MCF 10A (cell line): Measurements from ENCODE around the gene MAD1L1. TPM values are rescaled to one million over a fixed set of nuclear protein-coding genes. Genes with fewer than 3 reads are reported as not detected.
"Not testable (repeated sequence)": the region's sequence is repeated elsewhere in the genome, so short reads cannot be mapped to it uniquely, and the experiment has no call there.

Source experiments
- BruUV-seq: library from RNA; stranded (reverse); fragments of 400-500 nt; replicated peaks from 2 replicates; lab custom pipeline; 2021; lab: Mats Ljungman, UMichigan
- CTCF ChIA-PET: fragments of 300-600 bp; sonication (Branson Sonifier 250); formaldehyde crosslinking; extraction: SDS; loops from one replicate; lab custom pipeline; 2021; ENCODE audit warnings: antibody characterized with exemption, inconsistent platforms; lab: Yijun Ruan, JAX
- POLR2A ChIA-PET: fragments of 300-600, 350-650 bp; sonication (Branson Sonifier 250); formaldehyde crosslinking; extraction: SDS; loops from one replicate; lab custom pipeline; 2020; ENCODE audit warnings: antibody characterized with exemption, inconsistent platforms; lab: Yijun Ruan, JAX
- DNase-seq: peaks from one replicate; pipeline ENCODE4 v3.0.0-alpha.2; 2018; ENCODE audit not compliant: unreplicated experiment
- H3K27ac Mint-ChIP-seq: one replicate; pipeline ENCODE4 v1.8.0; 2022; ENCODE audit warnings: mild to moderate bottlenecking, low read depth, mixed read lengths; ENCODE audit not compliant: unreplicated experiment
- H3K27me3 Mint-ChIP-seq: one replicate; pipeline ENCODE4 v1.8.0; 2022; ENCODE audit warnings: mixed read lengths; ENCODE audit not compliant: insufficient read depth, unreplicated experiment
- H3K36me3 Mint-ChIP-seq: one replicate; pipeline ENCODE4 v1.8.0; 2022; ENCODE audit warnings: mild to moderate bottlenecking, moderate library complexity, mixed read lengths; ENCODE audit not compliant: insufficient read depth, unreplicated experiment
- H3K4me1 Mint-ChIP-seq: one replicate; pipeline ENCODE4 v1.8.0; 2022; ENCODE audit warnings: mixed read lengths; ENCODE audit not compliant: insufficient read depth, unreplicated experiment
- H3K4me3 Mint-ChIP-seq: one replicate; pipeline ENCODE4 v1.8.0; 2022; ENCODE audit warnings: mild to moderate bottlenecking, moderate library complexity, mixed read lengths; ENCODE audit not compliant: unreplicated experiment
- H3K9me3 Mint-ChIP-seq: one replicate; pipeline ENCODE4 v1.8.0; 2022; ENCODE audit warnings: mixed read lengths; ENCODE audit not compliant: unreplicated experiment
- CTCF ChIP-seq: fragments of 200-600 bp; IDR thresholded peaks from one replicate; pipeline ENCODE4 v1.8.0; 2022; ENCODE audit warnings: antibody characterized with exemption, mild to moderate bottlenecking; ENCODE audit not compliant: unreplicated experiment
- intact Hi-C: fragments of 100-400 bp; cut with micrococcal nuclease; formaldehyde crosslinking; loops from 2 replicates; pipeline ENCODE4 v1.14.1; 2022
- total RNA-seq: library from RNA; stranded (reverse); gene quantifications from 2 replicates; pipeline ENCODE4 v1.2.3, GENCODE V29; 2022

MAD1L1 gene
- total RNA-seq, 1 experiment from 2014 or later: 25.2 TPM

- DNase-seq: no peak
- ChIA-PET POLR2A (no interaction called here), CTCF (interaction anchor here (0.7 kb wide), 1 partner anchor 162 kb away, joined by 4 read pairs; no protein-coding TSS in a partner anchor)
- BruUV-seq: no TSS peak
- H3K4me1 Mint-ChIP-seq: no peaks in the 10 kb centered on the region
- no peaks in the 10 kb centered on the region for H3K27me3 Mint-ChIP-seq
- intact Hi-C loops: no loop called here
- TF ChIP-seq CTCF: no peak
- no peaks in the 10 kb centered on the region for H3K36me3 Mint-ChIP-seq
- no peak overlapping the region for H3K27ac Mint-ChIP-seq
- H3K9me3 Mint-ChIP-seq: no peaks in the 10 kb centered on the region
- H3K4me3 Mint-ChIP-seq: no peak overlapping the region
These were observed 415.6 kb downstream of the MAD1L1 start for GRCh38 chr7:1817061-1817712.

GRCh38 chr7:1816451-1816850, 416.3 kb downstream of the MAD1L1 start:
- POLR2A ChIA-PET, H3K4me1 Mint-ChIP-seq, H3K36me3 Mint-ChIP-seq, DNase-seq, intact Hi-C loops, H3K4me3 Mint-ChIP-seq, H3K9me3 Mint-ChIP-seq, H3K27ac Mint-ChIP-seq, CTCF ChIA-PET, H3K27me3 Mint-ChIP-seq, BruUV-seq: not testable (repeated sequence)

GRCh38 chr7:1815551-1816281, 417.0 kb downstream of the MAD1L1 start:
- H3K36me3 Mint-ChIP-seq, H3K4me1 Mint-ChIP-seq, CTCF ChIA-PET, H3K9me3 Mint-ChIP-seq, intact Hi-C loops, BruUV-seq, H3K27ac Mint-ChIP-seq, DNase-seq, H3K27me3 Mint-ChIP-seq, POLR2A ChIA-PET, H3K4me3 Mint-ChIP-seq: not testable (repeated sequence)

- intact Hi-C loops: no loop called here
- Mint-ChIP-seq H3K4me3 (no peak overlapping the region), H3K36me3 (no peaks in the 10 kb centered on the region), H3K9me3 (no peaks in the 10 kb centered on the region), H3K27ac (no peak overlapping the region), H3K4me1 (no peaks in the 10 kb centered on the region), H3K27me3 (no peaks in the 10 kb centered on the region)
- TF ChIP-seq CTCF: no peak
- no peak for DNase-seq
- ChIA-PET POLR2A (no interaction called here), CTCF (interaction anchor here (0.5 kb wide), 1 partner anchor 478 kb away, joined by 5 read pairs; no protein-coding TSS in a partner anchor)
- no TSS peak for BruUV-seq
These were observed 417.7 kb downstream of the MAD1L1 start for GRCh38 chr7:1815051-1815481.
